HG02588 (cell line): ENCODE data around the gene NDRG2.
"Not testable (repeated sequence)": the region's sequence is repeated elsewhere in the genome, so short reads cannot be mapped to it uniquely, and the experiment has no call there.

ENCODE experiments used
- ATAC-seq: cut with Tn5 transposase; IDR thresholded peaks from one replicate; pipeline ENCODE4 v1.9.1; 2021; ENCODE audit warnings: mild to moderate bottlenecking, moderate library complexity; ENCODE audit not compliant: unreplicated experiment

Gene NDRG2

DNA sequence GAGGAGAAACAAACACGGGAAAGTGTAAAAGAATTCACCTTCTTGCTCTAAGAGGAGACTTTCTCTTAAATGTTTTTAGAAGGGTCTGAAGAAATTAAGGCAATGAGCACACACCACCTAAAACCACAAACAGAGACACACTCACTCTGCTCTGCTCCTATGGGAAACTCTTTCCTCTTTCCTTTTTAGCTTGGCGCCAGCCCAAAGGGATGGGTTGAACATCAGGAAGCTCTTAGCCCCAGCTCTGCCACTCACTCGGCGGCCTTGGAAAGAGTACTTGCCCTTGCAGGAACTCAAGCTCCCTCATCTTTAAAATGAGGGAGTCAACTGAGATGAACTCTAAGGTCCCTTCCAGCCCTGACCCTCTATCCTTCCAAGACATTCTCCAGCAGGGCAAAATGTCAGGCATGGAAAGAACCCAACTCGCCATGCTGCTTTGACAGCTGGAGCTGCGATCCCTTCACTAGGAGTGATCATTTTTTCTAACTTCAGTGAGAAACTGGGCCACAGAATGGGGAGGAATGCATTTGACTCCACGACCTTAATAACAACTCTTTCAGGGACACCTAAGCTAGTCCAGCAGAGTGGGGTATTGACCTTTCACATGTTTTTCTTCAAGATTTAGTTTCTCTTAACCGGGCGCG lies 31.8 kb upstream of the NDRG2 start:
- ATAC-seq = no peak

DNA sequence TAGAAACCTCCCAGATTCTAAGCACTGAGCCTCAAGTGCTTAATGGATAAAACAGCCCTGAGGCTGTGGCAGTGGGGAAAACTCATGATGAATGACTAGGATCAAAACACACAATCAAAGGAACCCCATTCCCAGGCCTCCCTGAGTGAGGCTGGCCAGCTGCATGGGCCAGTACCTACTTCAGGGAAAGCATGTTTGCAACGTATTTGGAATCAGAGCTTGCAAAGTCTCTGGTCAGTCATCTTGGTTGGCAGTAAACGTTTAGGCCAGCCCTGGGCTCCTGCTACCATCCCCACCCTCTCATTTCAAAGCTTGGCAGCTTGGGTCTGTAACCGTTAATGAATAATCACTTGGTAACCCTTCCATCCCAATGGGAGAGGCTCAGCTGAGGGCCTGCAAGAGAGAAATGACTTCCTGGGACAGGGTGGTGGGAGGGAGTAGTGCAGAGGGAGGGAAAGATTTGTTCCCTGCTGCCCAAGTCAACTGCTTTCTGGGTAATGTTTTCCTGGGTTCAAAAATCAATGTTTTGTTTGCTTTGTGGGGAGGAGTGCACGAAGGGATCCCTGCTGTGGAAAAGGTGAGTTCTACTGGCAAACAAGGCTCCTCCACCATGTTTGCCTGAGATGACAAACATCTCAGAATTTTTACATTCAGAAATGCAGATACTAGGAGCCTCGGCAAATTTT lies 30.7 kb upstream of the NDRG2 start:
- ATAC-seq = no peak

DNA sequence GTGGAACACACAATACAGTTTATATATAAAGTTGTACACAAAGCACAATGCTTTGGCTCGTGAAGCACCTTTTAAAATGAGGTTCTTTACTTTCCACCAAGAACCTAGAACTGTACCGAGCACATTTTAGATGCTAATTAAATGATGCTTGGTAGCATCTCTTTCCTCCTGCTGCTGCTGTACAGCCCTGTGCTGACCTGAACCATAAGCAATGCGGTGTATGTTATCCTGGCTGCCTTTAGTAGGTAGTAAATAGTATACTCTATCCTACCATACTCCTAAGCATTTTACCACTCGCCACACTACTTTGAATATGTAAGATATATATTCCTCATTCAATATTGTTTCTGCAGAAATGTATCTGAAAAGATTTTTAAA lies 29.9 kb upstream of the NDRG2 start:
- no peak for ATAC-seq

DNA sequence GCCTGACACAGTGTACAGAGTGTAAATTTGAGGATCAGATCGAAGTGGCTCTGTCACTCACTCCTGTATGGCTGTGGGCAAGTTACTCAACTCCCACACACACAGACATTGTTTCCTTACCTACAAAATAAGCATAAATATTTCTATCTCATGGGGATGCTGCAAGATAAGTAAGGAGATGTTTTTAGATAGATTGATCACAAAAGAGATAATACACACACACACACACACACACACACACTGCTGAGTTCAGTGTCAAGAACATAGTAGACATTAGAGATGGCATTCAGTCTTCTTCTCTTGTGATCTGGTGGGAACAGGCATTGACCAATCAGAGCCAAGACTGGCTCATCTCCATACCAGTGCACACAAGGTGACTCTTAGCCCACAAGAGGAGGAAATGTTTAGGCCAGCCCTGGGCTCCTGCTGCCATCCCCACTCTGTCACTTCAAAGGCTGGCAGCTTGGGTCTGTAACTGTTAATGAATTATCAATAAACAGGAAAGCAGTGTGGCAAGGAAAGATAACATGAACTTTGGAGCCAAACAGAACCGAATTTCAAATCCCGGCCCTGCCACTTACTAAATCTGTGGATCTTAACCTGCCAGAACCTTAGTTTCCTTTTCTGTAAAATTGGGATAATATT lies 29.4 kb upstream of the NDRG2 start:
- no peak for ATAC-seq

DNA sequence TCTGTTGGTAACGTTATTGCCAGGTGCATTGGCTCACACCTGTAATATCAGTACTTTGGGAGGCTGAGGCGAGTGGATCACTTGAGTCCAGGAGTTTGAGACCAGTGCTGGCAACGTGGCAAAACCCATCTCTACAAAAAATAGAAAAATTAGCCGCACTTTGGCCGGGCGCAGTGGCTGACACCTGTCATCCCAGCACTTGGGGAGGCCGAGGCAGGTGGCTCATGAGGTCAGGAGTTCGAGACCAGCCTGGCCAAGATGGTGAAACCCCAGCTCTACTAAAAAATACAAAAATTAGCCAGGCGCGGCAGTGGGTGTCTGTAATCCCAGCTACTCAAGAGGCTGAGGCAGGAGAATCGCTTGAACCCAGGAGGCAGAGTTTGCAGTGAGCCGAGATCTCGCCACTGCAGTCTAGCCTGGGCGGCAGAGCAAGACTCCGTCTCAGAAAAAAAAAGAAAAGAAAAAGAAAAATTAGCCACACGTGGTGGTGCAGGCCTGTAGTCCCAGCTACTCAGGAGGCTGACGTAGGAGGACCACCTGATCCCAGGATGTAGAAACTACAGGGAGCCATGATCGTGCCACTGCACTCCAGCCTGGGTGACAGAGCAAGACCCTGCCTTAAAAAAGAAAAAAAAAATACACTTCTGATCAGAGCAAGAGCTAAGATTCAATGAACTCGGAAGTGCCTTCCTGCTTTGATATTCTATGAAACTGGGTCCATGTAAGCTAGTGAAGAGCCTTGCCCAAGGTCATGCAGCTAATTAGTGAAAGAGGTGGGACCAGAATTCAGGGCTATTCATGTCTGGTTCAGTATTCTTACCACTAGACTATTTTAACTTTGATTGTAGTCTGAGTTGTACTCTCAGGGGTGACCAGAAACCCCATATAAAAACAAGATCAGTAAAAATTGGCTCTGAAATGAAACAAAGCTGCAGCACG lies 28.6 kb upstream of the NDRG2 start:
- no peak for ATAC-seq

DNA sequence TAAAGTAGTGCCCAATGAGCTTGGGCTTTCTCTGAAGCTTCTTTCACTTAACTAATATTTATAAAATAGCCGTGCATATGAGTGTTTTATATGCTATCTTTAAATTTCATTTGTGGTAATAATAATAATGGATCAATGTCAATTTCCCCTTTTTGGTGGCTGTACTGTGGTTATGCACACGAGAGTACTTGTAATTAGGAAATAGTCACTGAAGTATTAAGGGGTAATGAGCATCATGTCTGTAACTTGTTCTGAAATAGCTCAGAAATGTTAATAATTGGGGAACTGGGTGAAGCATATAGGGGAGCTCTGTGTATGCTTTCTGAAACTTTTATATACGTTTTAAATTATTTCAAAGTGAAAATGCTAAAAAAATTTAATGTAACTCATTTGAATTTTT lies 25.7 kb upstream of the NDRG2 start:
- ATAC-seq = no peak

DNA sequence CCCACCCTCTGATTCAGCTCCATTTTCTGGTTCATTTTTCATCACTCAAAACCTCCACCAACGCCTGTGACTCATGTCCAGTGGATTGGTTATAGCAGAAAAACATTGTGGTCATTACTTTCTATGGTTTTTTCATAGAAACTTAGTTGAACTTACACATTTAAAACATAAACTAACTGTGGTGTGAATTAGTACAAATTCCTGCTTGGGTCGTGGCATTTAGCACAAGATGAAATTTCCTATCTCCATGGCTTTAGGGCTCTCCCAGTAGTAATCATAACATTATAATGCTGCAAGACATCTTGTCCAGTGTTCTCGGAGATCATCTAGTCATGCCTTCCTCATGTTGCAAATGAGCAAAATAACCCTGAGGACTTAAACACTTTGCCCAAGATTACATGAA lies 24.4 kb upstream of the NDRG2 start:
- no peak for ATAC-seq

DNA sequence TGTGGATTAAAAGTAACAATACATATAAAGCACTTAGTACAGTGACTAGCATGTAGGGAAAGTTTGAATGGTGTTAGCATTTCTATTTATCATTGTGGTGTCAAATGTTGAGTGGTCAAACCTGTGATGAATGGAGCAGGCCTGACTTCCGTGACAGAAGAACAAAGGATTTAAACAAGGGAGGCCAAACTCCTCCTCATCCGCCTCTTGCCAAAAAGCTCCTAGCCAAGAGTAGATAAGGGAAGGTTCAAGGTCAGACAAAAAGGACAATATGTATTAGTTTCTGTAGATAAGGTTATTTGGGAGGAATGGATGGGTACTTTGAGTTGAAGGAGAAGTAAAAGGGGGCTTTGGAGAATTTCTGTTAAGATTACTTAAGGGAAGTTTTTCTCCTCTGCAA lies 23.8 kb upstream of the NDRG2 start:
- ATAC-seq = no peak

DNA sequence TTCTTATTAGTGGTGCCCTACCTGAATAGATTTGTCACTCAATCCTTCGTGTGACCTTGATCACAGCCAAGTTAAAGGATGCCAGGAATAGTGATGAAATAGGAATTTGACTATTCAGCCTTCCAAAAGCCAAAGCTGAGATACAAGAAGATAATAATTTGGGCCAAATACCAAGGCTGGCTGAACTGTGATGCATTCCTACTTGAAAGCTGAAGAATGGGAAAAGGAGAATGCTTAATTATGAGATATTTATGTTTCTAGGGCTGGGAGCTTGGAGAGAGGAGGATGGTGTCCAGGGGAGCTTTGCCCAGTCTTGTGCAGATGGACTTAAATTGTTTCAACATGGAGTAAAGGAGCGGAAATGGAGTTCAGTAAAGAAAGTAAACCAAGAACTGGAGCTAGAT lies 22.5 kb upstream of the NDRG2 start:
- ATAC-seq = no peak

DNA sequence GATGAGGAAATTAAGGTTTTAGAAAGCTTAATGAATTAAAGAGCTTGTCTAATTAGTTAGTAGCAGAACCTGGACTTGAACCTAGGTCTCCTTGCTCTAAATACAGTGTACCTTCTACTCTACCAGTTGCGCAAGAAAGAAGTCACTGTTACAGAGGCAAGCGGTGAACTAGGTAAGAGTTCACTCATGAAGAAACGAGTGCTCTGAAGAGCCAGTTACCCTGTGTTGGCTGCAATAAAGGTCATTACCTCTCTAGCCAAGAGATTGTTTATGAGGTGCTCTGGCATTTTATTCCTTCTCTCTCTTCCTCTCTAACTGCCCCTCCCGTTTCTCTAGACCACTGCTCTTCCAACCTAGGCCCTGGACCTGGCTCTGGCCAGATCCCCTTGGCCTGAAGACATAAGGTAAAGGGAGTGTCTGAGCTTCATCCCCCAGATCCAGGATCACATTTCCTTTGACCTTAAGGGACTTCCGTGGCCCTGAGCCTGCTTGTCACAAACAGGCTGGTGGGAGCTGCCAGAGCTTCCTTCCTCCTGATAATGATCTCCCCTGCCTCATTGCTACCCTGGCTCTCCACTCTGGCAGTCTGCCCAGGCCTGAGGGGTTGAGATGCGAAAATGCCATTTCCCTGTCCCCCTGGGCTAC lies 19.2 kb upstream of the NDRG2 start:
- ATAC-seq = no peak

DNA sequence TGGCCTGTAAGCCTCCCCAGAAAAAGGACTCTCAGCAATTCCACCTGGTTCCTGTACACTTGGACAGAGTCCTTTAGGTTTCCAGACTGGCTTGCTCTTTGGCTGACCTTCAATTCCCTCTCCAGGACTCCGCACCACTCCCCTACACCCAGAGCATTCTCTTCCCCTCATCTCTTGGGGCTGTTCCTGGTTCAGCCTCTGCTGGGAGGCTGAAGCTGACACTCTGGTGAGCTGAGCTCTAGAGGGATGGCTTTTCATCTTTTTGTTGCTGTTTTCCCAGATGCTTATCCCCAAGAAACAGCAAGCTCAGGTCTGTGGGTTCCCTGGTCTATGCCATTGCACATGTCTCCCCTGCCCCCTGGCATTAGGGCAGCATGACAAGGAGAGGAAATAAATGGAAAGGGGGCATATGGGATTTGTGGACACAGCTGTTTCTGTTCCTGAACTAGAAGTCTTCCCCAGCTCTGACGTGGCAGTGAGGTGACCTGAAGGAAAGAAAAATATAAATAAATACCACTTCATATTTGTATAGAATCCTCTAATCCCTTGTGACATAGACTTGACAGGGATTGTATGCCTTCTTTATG lies 18.6 kb upstream of the NDRG2 start:
- ATAC-seq = no peak

DNA sequence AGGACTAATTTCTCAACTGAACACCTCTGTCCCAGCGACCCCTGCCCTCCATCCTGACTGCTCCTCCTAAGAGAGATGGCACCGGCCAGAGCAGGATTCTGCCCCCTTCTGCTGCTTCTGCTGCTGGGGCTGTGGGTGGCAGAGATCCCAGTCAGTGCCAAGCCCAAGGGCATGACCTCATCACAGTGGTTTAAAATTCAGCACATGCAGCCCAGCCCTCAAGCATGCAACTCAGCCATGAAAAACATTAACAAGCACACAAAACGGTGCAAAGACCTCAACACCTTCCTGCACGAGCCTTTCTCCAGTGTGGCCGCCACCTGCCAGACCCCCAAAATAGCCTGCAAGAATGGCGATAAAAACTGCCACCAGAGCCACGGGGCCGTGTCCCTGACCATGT lies 18.1 kb upstream of the NDRG2 start:
- ATAC-seq = no peak

DNA sequence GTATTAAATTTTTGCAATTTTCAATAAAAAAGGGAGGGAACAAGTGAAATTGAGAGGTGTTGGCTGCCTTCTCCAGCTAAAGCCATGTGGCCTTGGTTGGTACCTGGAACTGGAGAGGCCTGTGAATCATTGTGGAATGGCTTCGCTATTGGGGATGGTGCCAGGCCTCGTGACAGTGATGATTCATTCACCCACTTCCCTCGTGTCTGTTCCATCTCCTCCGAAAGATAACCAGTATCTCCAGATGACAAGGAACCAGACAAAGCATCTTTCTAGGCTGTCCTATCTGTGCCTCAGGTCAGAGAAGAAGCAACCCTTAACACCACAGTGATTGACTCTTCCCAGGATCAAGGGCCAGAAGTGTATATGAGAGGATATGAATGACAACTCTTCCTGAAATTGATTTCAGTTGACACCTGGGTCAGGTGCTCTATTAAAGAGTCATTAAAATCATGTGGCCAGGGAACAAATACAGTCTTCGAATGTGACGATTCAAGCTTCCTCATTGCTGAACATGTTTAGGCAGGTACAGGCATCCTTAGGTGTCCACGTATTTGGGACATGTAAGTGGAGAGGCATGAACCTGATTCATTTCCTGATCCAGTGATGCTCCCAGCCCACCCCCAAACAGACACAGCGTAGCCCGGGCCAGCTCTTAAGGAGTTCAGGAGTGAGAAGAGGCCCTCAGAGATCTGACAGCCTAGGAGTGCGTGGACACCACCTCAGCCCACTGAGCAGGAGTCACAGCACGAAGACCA lies 17.0 kb upstream of the NDRG2 start, which contains the start of gene RNASE7:
RNASE7 (plus strand) TSS at position 687 of the 758 bp plus-strand sequence. CDS start 631 bp downstream, outside the sequence.
- ATAC-seq = no peak

DNA sequence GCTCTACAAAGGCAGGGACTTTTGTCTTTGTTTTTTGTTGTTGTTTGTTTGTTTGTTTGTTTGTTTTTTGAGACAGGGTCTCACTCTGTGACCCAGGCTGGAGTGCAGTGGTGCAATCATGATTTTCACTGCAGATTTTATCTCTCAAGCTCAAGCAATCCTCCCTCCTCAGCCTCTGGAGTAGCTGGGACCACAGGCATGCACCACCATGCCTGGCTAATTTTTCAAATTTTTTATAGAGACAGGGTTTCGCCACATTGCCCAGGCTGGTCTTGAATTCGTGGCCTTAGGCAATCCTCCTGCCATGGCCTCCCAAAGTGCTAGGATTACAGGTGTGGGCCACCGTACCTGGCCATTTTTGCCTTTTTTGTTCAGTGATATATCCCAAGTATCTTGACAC lies 16.1 kb upstream of the NDRG2 start:
- not testable (repeated sequence) for ATAC-seq

DNA sequence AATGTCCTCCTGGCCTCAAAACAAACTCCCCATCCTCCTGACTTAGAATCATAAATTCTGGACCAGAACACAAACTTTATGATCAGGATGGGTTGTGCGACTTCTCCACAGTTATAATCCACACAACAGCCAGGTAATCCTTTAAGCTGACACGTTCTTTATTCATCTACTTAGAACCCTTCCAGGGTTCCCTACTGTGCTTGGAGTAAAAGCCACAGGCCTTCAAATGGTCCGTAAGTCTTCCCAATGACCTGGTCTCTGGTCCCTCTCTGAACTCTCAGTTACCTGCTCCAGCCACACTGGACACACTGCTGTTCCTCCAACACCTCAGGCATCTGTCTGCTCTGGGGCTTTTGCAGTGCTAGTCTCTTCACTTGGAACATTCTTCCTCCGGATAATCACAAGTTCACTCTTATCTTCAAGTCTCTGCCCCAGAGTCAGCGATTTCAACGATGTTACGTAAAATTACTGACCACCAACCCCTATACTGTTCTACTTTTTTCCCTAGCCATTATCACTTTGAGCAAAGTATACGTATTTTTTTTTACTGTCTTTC lies 15.6 kb upstream of the NDRG2 start:
- no peak for ATAC-seq

DNA sequence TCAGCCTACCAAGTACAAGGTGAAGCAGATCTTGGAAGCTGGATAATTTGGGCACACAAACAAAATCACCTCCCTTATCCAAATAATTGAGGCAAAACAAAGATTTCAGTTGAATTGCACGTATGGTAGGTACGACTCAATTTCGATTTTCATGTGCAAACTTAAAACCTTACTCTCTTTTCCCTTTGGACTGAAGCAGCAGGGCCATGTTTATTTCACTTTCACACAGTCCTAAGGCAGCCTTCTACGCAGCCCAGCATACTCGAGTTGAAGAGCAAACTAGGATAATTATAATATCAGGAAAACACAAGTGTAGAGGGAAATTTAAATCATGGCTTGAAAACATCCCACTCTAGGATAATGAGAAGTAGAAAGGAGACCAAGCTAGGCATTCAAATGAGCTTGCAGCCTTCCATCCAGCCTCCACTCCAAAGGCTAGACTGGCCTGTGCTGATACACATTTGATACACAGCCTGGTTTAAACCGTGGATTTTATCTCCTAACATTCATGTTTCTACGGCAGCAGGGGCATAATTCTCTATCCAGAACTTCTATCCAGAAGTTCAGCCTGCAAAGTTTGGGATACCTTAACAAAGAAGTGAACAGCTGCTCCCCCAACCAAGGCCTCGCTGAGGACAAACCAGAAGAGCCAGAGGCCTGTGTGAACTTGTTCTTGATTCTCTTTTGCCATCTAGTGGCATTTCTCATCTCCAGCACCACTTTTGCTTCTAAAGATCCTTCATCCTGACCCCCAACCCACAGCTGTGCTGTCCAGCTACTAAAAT lies 14.9 kb upstream of the NDRG2 start:
- ATAC-seq = no peak

DNA sequence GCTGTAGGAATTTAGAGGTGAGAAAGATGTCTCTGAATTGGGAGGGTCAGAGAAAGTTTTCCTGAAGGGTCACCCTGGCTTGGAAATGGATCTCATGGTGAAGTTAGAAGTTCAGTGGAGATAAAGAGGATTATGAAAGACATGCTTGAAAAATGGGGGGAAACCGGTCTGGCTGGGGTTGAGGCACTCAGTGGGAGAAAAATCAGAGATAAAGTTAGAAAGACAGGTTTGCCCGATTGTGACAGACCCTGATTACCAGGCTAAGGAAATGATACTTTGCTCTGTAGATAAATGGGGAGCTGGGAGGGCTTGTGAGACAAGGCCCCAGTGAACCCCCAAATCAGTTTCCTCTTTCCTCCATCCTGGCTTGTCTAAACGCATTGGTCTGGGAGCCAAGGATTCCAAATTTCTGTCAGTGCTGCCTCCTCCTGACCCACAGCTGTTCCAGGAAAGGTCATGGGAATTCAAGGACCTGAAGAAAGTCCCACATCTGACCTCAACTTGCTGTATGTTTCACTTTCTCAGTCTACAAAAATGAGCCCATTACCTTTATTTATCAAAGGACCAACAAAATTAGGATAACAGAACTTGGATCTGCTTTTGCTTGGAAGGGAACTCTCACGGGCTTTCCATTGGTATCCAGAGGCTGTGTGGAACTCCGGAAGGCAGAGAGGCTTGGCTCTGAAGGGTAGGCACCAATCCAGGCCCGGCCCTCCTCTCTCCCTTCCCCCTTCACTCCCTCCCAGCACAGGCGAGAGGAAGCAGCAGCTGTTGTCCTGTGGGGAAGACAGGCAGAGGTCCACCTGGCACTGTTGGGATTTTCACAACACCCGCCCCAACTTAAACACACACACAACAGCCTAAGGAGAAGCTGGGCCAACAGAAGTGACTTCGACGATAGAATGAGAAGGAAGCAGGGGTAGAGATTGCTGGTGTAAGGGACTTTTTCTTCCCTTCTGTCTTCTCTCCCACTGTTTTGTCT lies 13.9 kb upstream of the NDRG2 start:
- ATAC-seq = no peak
